Measurements from ENCODE around the gene GTF2IRD1. TPM values are rescaled to one million over a fixed set of nuclear protein-coding genes. Genes with fewer than 3 reads are reported as not detected.
"Not testable (repeated sequence)": the region's sequence is repeated elsewhere in the genome, so short reads cannot be mapped to it uniquely, and the experiment has no call there.

Gene GTF2IRD1
- total RNA-seq, 1 experiment from 2014 or later: 34.3 TPM

GRCh38 chr7:74430961-74431466 lies 22.7 kb upstream of the GTF2IRD1 start:
- peak overlapping the region; percentile 62 for H3K18ac ChIP-seq (ENCODE audit: insufficient read length, low read depth, low read length)
- H3K4me1 ChIP-seq (ENCODE audit: insufficient read depth, low read length): peaks cover 4% of the 10 kb centered on the region; the same call in 1 of the 2 replicates
- no peaks in the 10 kb centered on the region for H3K27me3 Mint-ChIP-seq (ENCODE audit: low read depth)
- H3K23ac ChIP-seq (ENCODE audit: insufficient read length, low read depth, low read length): no peak overlapping the region
- no peaks in the 10 kb centered on the region for H3K79me2 ChIP-seq (ENCODE audit: insufficient read depth, low read length)
- no peaks in the 10 kb centered on the region for H3K79me1 ChIP-seq (ENCODE audit: insufficient read depth, low read depth, low read length, poor library complexity, severe bottlenecking)
- H3K4ac ChIP-seq (ENCODE audit: low read depth, low read length): no peak overlapping the region
- H2BK120ac ChIP-seq (ENCODE audit: low read depth, low read length, poor library complexity, severe bottlenecking): no peak overlapping the region
- no peak overlapping the region for H2AK5ac ChIP-seq (ENCODE audit: insufficient read length, low read length)
- WGBS (ENCODE audit: extremely low coverage, insufficient read length, low lambda C conversion rate): no CpG with 5 or more reads among the region's 12 CpGs
- H3K9me3 Mint-ChIP-seq: no peaks in the 10 kb centered on the region; a peak in 1 of 5 replicates
- no peak overlapping the region for H2BK5ac ChIP-seq (ENCODE audit: insufficient read length, low read length)
- H2AFZ ChIP-seq (ENCODE audit: low read length): no peak overlapping the region
- peaks cover 4% of the 10 kb centered on the region for H3K23me2 ChIP-seq (ENCODE audit: insufficient read length, low read depth, low read length, poor library complexity, severe bottlenecking)
- H4K20me1 ChIP-seq (ENCODE audit: control insufficient read depth, insufficient read depth, insufficient read length): no peaks in the 10 kb centered on the region
- H3K4me1 Mint-ChIP-seq: peaks cover 19 to 23% of the 10 kb centered on the region in 2 experiments
- peak overlapping the region; percentile 36 for H3K27ac ChIP-seq (ENCODE audit: insufficient read length, low read depth, low read length)
- DNase-seq: peak; percentile 58
- H3K4me3 Mint-ChIP-seq: peak overlapping the region in 1 of 2 experiments; percentile 47; a peak in 1 of 5 replicates
- peak overlapping the region; percentile 49 for H3K14ac ChIP-seq (ENCODE audit: insufficient read depth, low read length)
- H3K56ac ChIP-seq (ENCODE audit: insufficient read length, low read depth, low read length): no peak overlapping the region
- H3T11ph ChIP-seq (ENCODE audit: low read length): no peak overlapping the region
- H4K91ac ChIP-seq (ENCODE audit: insufficient read length, low read depth, low read length): no peak overlapping the region
- peak overlapping the region; percentile 15 for H2BK12ac ChIP-seq (ENCODE audit: insufficient read length, low read depth, low read length)
- no peak overlapping the region for H3K9ac ChIP-seq (ENCODE audit: extremely low read depth, insufficient read length, low read length)
- no peaks in the 10 kb centered on the region for H3K27me3 ChIP-seq (ENCODE audit: insufficient read depth, low read length)
- H4K8ac ChIP-seq (replicated peaks; ENCODE audit: insufficient read length, low read depth, low read length): no peak overlapping the region
- no peak overlapping the region for H3K4me2 ChIP-seq (ENCODE audit: insufficient read depth, insufficient read length, low read length)
- H3K27ac Mint-ChIP-seq: peak overlapping the region; percentile 68 to 98 (median 72); a peak in 6 of 7 replicates
- H3K36me3 Mint-ChIP-seq (ENCODE audit: insufficient read depth in 1 of 3, low read depth in 3 of 3): no peaks in the 10 kb centered on the region
- no peaks in the 10 kb centered on the region for H3K9me3 ChIP-seq (ENCODE audit: control insufficient read depth, low read depth, low read length)
- TF ChIP-seq CTCF (conservative IDR thresholded peaks at IDR 0.05): no peak
- no peak overlapping the region for H2BK20ac ChIP-seq (ENCODE audit: low read depth, low read length, poor library complexity, severe bottlenecking)
- H2BK15ac ChIP-seq (ENCODE audit: low read depth, low read length): no peak overlapping the region
- H4K5ac ChIP-seq (ENCODE audit: insufficient read length, low read depth, low read length): no peak overlapping the region

GRCh38 chr7:74437291-74437571 lies 16.5 kb upstream of the GTF2IRD1 start:
- not testable (repeated sequence) for H3K4me1 ChIP-seq (ENCODE audit: insufficient read depth, low read length); H4K8ac ChIP-seq (replicated peaks; ENCODE audit: insufficient read length, low read depth, low read length); H2AFZ ChIP-seq (ENCODE audit: low read length); H3K27me3 Mint-ChIP-seq (ENCODE audit: low read depth); H4K5ac ChIP-seq (ENCODE audit: insufficient read length, low read depth, low read length); H3T11ph ChIP-seq (ENCODE audit: low read length); H3K18ac ChIP-seq (ENCODE audit: insufficient read length, low read depth, low read length); H2BK20ac ChIP-seq (ENCODE audit: low read depth, low read length, poor library complexity, severe bottlenecking); H3K79me1 ChIP-seq (ENCODE audit: insufficient read depth, low read depth, low read length, poor library complexity, severe bottlenecking); H3K4ac ChIP-seq (ENCODE audit: low read depth, low read length); H3K27ac Mint-ChIP-seq; H3K14ac ChIP-seq (ENCODE audit: insufficient read depth, low read length); H4K20me1 ChIP-seq (ENCODE audit: control insufficient read depth, insufficient read depth, insufficient read length); H3K79me2 ChIP-seq (ENCODE audit: insufficient read depth, low read length); H4K91ac ChIP-seq (ENCODE audit: insufficient read length, low read depth, low read length); H3K4me3 Mint-ChIP-seq; H3K4me2 ChIP-seq (ENCODE audit: insufficient read depth, insufficient read length, low read length); H3K56ac ChIP-seq (ENCODE audit: insufficient read length, low read depth, low read length); H3K4me1 Mint-ChIP-seq; DNase-seq; H2BK15ac ChIP-seq (ENCODE audit: low read depth, low read length); H3K27me3 ChIP-seq (ENCODE audit: insufficient read depth, low read length); H3K23me2 ChIP-seq (ENCODE audit: insufficient read length, low read depth, low read length, poor library complexity, severe bottlenecking); H3K9me3 ChIP-seq (ENCODE audit: control insufficient read depth, low read depth, low read length); H2AK5ac ChIP-seq (ENCODE audit: insufficient read length, low read length); H3K23ac ChIP-seq (ENCODE audit: insufficient read length, low read depth, low read length); H2BK5ac ChIP-seq (ENCODE audit: insufficient read length, low read length); H2BK120ac ChIP-seq (ENCODE audit: low read depth, low read length, poor library complexity, severe bottlenecking); H2BK12ac ChIP-seq (ENCODE audit: insufficient read length, low read depth, low read length); H3K27ac ChIP-seq (ENCODE audit: insufficient read length, low read depth, low read length); H3K9ac ChIP-seq (ENCODE audit: extremely low read depth, insufficient read length, low read length)
- H3K9me3 Mint-ChIP-seq: peaks cover 12 to 17% of the 10 kb centered on the region in 2 experiments; a peak in 4 of 5 replicates
- no CpG with 5 or more reads among the region's 1 CpG for WGBS (ENCODE audit: extremely low coverage, insufficient read length, low lambda C conversion rate)
- H3K36me3 Mint-ChIP-seq (ENCODE audit: insufficient read depth in 1 of 3, low read depth in 3 of 3): peaks cover 2 to 14% (median 6%) of the 10 kb centered on the region in 3 experiments; a peak in 5 of 7 replicates

All from H9 (cell line).